GM19324 (cell line): ENCODE results near the gene TMEM225B.
"Not testable (repeated sequence)": the region's sequence is repeated elsewhere in the genome, so short reads cannot be mapped to it uniquely, and the experiment has no call there.

Experiments
- ATAC-seq: cut with Tn5 transposase; IDR thresholded peaks from one replicate; pipeline ENCODE4 v1.9.1; 2021; ENCODE audit warnings: mild to moderate bottlenecking, moderate library complexity; ENCODE audit not compliant: unreplicated experiment, low FRiP score

Gene TMEM225B

GRCh38 chr7:99653269-99653668, 55.2 kb downstream of the TMEM225B start:
- ATAC-seq, result not testable (repeated sequence)

GRCh38 chr7:99653754-99654153, 55.7 kb downstream of the TMEM225B start:
- ATAC-seq, result no peak

- ATAC-seq, result not testable (repeated sequence)
Observed at GRCh38 chr7:99654626-99655025, 56.6 kb downstream of the TMEM225B start.

- not testable (repeated sequence) for ATAC-seq
Observed at GRCh38 chr7:99657879-99658278, 59.8 kb downstream of the TMEM225B start.
